Activated effector memory CD4-positive, alpha-beta T cell treated with anti-CD3 and anti-CD28 coated beads, Interleukin-2, amount 50 U/mL, for 16 hours (primary cell): Measurements from ENCODE around the gene CIC.

Source experiments
- DNase-seq: peaks from one replicate; pipeline ENCODE4 v3.0.0-alpha.2; 2020

Gene CIC

DNA sequence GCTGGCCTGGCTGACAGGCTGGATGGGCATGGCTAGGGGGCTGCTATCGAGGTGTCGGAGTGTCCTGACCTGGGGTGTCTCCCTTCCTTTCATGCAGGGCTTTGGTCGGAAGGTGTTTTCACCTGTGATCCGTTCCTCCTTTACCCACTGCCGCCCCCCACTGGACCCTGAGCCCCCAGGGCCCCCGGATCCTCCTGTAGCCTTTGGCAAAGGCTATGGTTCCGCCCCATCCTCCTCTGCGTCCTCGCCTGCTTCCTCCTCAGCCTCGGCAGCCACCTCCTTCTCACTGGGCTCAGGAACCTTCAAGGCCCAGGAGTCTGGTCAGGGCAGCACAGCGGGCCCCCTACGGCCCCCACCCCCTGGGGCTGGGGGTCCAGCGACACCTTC, 21.1 kb downstream of the CIC start:
- no peak for DNase-seq

DNA sequence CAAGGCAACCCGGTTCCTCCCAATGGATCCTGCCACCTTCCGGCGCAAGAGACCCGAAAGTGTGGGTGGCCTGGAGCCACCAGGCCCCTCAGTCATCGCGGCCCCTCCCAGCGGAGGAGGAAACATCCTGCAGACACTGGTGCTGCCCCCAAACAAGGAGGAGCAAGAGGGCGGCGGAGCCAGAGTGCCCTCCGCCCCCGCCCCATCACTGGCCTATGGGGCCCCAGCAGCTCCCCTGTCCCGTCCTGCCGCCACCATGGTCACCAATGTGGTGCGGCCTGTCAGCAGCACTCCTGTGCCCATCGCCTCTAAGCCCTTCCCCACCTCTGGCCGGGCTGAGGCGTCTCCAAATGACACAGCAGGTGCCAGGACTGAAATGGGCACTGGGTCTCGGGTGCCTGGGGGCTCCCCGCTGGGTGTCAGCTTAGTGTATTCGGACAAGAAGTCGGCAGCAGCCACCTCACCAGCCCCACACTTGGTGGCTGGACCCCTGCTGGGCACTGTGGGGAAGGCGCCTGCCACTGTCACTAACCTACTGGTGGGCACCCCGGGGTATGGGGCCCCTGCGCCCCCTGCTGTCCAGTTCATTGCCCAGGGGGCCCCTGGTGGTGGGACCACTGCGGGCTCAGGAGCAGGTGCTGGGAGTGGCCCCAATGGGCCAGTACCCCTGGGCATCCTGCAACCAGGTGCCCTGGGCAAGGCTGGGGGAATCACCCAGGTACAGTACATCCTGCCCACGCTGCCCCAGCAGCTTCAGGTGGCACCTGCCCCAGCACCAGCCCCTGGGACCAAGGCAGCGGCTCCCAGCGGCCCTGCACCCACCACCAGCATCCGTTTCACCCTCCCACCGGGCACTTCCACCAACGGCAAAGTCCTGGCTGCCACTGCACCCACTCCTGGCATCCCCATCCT, 21.7 kb downstream of the CIC start:
- DNase-seq: peak; percentile 84

- no peak for DNase-seq
Measured at GRCh38 chr19:42291435-42291810, 22.4 kb downstream of the CIC start.

GRCh38 chr19:42292042-42292960, 23.2 kb downstream of the CIC start:
- DNase-seq: no peak

- no peak for DNase-seq
Measured at GRCh38 chr19:42292963-42293362, 23.9 kb downstream of the CIC start.

DNA sequence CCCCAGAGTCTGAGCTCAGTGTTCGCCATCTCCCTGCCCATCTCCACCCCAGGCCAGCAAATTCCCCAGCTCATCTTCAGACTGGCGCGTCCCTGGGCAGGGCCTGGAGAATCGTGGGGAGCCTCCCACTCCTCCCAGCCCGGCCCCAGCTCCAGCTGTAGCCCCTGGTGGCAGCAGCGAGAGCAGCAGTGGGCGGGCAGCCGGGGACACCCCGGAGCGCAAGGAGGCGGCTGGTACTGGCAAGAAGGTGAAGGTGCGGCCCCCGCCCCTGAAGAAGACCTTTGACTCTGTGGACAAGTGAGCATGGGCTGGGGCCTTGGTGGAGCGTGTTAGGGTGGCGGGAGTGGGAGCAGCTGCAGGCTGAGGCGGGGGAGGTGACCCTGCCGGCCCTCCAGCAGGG, 24.5 kb downstream of the CIC start:
- no peak for DNase-seq

DNA sequence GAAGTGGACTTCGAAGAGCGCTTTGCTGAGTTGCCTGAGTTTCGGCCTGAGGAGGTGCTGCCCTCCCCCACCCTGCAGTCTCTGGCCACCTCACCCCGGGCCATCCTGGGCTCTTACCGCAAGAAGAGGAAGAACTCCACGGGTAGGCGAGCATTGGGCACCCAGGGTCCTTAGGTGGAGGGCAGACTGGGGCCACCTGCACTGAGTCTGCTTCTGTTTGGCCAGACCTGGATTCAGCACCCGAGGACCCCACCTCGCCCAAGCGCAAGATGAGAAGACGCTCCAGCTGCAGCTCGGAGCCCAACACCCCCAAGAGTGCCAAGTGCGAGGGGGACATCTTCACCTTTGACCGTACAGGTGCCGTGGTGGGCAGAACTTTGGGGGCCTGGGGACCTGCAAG, 24.9 kb downstream of the CIC start:
- no peak for DNase-seq

DNA sequence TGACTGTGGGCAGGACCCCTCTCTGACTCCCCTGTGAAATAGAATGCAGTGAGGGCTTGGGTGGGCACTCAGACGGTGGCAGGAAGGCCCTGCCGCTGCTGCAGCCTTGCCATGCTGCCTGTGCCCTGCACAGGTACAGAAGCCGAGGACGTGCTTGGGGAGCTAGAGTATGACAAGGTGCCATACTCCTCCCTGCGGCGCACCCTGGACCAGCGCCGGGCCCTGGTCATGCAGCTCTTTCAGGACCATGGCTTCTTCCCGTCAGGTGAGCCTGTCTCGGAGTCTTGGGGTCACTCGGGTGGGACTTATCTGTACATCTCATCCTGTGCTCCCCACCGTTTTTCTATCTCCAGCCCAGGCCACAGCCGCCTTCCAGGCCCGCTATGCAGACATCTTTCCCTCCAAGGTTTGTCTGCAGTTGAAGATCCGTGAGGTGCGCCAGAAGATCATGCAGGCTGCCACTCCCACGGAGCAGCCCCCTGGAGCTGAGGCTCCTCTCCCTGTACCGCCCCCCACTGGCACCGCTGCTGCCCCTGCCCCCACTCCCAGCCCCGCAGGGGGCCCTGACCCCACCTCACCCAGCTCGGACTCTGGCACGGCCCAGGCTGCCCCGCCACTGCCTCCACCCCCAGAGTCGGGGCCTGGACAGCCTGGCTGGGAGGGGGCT, 25.6 kb downstream of the CIC start:
- DNase-seq: no peak

GRCh38 chr19:42295342-42295741, 26.3 kb downstream of the CIC start:
- DNase-seq: no peak

- peak; percentile 96 for DNase-seq
Measured at GRCh38 chr19:42295831-42296525, 26.9 kb downstream of the CIC start.

DNA sequence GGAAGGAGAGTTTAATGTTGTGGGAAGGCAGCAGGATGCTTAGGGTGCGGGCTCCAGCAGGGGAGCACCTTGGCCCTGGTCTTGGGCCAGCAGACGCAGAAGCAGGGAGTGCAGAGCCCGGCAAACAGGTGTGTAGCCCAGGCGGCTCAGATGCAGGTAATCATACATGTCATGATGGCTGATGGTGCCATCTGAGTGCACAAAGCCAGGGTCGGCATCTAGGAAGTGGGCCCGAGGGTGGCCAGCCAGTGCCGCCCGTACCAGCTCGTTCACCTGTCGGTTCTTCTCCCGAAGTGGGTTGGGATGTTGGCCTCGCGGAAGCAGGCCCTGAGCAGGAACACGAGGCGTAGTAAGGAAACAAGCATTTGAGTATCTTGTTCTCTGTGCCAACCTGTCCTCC, 28.0 kb downstream of the CIC start:
- no peak for DNase-seq

- no peak for DNase-seq
Measured at GRCh38 chr19:42301646-42302203, 32.7 kb downstream of the CIC start, which contains the start of gene PRR19. Gene PRR19, plus strand, starts transcription at chr19:42302132. Its CDS starts 7,453 bp downstream, at chr19:42309585.

GRCh38 chr19:42303101-42303464, 34.0 kb downstream of the CIC start:
- DNase-seq: no peak

DNA sequence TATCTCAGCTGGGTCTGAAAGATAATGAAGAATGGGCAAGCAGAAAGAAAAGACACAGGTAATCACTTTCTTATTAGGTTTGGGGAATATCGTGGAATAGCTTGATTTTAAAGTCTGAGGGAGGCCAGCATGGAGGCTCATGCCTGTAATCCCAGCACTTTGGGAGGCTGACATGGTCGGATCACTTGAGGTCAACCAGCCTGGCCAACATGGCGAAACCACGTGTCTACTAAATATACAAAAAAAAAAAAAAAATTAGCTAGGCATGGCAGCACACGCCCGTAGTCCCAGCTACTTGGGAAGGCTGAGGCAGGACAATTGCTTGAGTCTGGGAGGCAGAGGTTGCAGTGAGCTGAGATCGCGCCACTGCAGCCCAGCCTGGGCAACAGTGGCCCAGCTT, 34.8 kb downstream of the CIC start:
- DNase-seq: no peak

DNA sequence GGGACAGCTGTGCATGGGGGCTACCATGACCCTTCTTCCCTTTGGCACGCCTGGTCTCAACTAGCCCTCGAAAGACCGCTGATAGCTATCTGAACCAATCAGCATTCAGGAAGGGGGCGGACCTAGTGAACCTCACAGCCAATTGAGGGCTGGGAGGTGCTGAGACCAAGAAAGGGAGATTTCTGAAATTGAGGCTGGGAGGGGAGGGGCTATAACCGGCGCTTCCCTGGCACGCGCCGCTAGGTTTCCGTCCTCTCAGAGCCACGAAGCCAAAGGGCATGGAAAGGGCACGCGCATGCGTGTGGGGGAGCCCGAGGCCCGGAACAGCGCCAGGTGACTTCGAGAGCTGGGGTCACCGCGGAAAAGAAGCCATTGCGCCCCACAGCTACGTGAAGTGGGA, 37.6 kb downstream of the CIC start:
- DNase-seq: no peak

- no peak for DNase-seq
Measured at GRCh38 chr19:42309686-42310085, 40.6 kb downstream of the CIC start.

GRCh38 chr19:42311657-42312056, 42.6 kb downstream of the CIC start:
- DNase-seq: no peak

DNA sequence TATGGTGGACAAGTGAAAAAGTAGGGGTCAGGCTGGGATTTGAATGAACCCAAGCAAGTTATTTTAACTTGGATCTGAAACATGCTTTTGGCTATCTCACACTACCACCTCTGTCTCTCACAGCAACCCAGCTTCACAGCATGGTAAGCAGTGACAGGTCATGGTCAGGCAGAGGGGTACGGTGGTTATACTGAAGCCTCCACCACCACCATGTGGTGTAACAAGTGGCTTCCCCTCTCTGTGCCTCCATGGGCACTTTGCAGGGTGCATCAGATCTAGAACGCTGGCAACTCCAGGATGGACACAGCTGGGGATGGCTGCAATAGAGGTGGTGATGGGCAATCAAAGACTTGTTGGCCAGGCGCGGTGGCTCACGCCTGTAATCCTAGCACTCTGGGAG, 43.3 kb downstream of the CIC start:
- no peak for DNase-seq

DNA sequence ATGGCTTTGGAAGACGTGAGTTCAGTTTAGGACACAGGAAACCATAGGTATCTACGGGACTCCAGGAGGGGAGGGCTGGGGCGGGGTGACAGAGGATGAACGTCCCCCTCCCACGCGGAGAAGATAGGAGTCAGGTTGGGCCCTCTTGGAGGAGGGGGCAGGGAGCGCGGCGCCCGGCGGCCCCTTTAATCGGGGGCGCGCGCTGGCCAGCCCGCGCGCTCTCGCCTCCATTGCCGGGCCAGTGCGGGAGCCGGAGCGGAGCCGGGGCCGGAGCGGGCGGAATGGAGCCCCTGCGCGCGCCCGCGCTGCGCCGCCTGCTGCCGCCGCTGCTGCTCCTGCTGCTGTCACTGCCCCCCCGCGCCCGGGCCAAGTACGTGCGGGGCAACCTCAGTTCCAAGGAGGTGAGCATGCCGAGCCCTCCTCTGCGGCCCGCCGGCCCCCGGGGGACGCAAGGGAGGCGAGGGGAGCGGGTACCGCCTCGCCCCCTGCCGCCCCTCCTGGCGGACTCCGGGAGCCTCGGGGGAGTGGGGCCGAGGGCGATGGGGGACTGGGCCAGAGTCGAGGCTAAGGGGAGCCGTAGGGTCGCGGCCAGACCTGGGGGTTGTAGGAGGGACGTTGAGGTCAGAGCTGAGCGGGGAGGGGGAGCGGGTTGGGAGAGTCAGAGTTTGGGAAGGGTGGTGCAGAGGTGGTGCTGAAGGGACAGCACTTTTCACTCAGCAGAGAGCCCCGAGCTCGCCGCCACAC, 44.2 kb downstream of the CIC start, which contains the start of gene TMEM145:
Gene TMEM145, plus strand, starts transcription at position 214 of the 744 bp plus-strand sequence. Its CDS starts 68 bp downstream, at position 282.
- peak; percentile 75 for DNase-seq

DNA sequence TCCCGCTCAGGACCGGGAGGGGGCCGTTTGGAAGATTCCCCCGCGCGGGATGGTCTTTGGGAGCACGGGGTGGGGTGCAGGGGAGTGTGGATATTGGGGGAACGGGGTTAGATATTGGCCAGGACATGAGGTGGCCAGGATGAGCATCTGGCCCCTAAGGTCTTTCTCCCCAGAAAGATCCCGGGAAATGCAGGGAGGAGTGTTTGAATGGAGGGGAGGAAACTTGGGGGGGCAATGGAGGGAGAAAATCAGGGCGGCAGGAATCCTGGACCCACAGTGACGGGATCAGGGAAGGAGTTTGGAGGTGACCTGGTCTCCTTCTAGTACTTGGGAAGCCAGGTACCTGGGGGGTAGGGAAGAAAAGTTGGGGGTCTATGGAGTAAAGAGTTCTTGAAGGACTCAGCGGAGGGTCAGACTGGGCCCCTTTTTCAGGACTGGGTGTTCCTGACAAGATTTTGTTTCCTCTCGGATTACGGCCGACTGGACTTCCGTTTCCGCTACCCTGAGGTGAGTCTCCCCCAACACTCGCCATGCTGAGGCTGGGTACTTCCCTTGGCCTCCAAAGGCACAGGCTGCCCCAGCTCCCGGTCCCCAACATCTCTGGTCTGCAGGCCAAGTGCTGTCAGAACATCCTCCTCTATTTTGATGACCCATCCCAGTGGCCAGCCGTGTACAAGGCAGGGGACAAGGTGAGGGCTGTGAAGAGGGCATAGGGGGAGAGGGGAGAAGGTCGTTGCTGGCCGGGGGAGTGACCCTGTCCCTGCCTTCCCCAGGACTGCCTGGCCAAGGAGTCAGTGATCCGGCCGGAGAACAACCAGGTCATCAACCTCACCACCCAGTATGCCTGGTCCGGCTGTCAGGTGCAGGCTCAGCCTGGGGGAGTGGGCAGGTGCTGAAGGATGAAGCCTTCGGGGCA, 45.0 kb downstream of the CIC start:
- DNase-seq: no peak
